ENCODE data around the gene TUBA4B. TPM values are rescaled to one million over a fixed set of nuclear protein-coding genes. Genes with fewer than 3 reads are reported as not detected.
"Not testable (repeated sequence)": the region's sequence is repeated elsewhere in the genome, so short reads cannot be mapped to it uniquely, and the experiment has no call there.

Gene TUBA4B
- total RNA-seq, 4 donors from 2014 or later, result not detected

DNA sequence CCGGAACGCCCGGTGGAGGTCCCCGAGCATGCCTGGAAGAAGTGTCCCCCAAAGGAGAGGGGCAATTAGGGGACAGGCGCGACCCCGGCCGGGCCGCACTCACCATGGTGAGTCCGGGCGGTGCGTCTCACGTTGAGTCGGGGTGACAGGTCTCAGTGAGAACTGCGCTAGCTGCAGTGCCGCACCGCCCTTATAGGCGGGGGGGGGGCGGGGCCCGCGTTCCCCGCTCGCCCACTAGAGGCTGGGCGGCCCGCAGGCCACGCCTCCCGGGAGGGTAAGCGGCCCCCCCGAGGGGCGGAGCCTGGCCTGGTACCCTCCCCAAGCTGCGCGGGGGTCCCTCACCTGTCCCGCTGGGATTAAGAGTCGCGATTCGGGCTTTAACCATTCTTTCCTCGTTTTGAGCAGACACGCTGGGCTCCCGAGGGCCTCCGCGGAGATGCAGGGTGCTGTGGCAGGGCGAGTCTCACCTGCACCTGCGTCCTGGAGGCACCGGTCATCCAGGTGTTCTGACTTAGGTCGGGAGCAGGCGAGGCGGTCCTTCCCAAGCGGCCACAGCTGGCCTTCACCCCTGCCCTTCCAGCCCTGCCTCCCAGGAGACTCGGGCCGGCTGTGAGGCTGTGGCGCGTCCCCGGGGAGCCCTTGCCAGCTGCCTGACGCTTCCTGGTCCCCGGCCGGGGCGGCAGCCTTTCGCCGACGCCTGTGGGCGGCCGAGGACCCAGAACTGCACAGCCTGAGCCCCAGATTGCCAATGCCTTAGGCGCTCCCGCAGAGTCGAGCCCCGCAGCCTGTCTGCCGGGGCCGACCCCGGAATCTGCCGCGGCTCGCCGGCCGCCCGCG is 928 bp downstream of the TUBA4B start, which contains the start of gene TUBA4A:
TUBA4A (minus strand) TSS at position 166 of the 837 bp plus-strand sequence; CDS start at position 106, 60 bp downstream.
- WGBS, 2 donors, result 0 to 3% methylated on average over 5 to 32 of the region's 76 CpGs
- intact Hi-C loops (cut with DNase I), result no loop called here
- no peaks in the 10 kb centered on the region for H3K27me3 ChIP-seq
- TF ChIP-seq, protein P1, sequence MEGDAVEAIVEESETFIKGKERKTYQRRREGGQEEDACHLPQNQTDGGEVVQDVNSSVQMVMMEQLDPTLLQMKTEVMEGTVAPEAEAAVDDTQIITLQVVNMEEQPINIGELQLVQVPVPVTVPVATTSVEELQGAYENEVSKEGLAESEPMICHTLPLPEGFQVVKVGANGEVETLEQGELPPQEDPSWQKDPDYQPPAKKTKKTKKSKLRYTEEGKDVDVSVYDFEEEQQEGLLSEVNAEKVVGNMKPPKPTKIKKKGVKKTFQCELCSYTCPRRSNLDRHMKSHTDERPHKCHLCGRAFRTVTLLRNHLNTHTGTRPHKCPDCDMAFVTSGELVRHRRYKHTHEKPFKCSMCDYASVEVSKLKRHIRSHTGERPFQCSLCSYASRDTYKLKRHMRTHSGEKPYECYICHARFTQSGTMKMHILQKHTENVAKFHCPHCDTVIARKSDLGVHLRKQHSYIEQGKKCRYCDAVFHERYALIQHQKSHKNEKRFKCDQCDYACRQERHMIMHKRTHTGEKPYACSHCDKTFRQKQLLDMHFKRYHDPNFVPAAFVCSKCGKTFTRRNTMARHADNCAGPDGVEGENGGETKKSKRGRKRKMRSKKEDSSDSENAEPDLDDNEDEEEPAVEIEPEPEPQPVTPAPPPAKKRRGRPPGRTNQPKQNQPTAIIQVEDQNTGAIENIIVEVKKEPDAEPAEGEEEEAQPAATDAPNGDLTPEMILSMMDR (IDR thresholded peaks at IDR 0.05), result peak in 2 of 6 experiments; percentile 6 to 20
- TF ChIP-seq POLR2A (IDR thresholded peaks at IDR 0.05), result peak; percentile 48 to 97
- no peaks in the 10 kb centered on the region for H3K36me3 ChIP-seq
- DNase-seq, result peak; percentile 88 to 89
- no peaks in the 10 kb centered on the region for H3K9me3 ChIP-seq
- peaks cover 28 to 43% of the 10 kb centered on the region in 2 donors for H3K4me1 ChIP-seq
- peak within 1 kb of the TSS; percentile 18 to 49 (median 25) for H3K27ac ChIP-seq
- peak within 1 kb of the TSS; percentile 24 to 62 (median 49) for H3K4me3 ChIP-seq (replicated peaks in 1 of 3)

- Histone ChIP-seq H3K4me1 (peaks cover 20 to 36% of the 10 kb centered on the region in 2 donors), H3K27ac (peak overlapping the region in 2 of 3 donors; percentile 18 to 49), H3K9me3 (no peaks in the 10 kb centered on the region), H3K36me3 (no peaks in the 10 kb centered on the region), H3K27me3 (no peaks in the 10 kb centered on the region), H3K4me3 (replicated peaks in 1 of 3) (peak overlapping the region; percentile 24 to 62 (median 49))
- no peak for DNase-seq
- intact Hi-C loops (cut with DNase I), result no loop called here
- no peak for TF ChIP-seq POLR2A (IDR thresholded peaks at IDR 0.05)
- 25 to 37% methylated on average over 8 to 9 of the region's 12 CpGs for WGBS, 2 donors
These were observed 1.7 kb downstream of the TUBA4B start for GRCh38 chr2:219254590-219255201.

DNA sequence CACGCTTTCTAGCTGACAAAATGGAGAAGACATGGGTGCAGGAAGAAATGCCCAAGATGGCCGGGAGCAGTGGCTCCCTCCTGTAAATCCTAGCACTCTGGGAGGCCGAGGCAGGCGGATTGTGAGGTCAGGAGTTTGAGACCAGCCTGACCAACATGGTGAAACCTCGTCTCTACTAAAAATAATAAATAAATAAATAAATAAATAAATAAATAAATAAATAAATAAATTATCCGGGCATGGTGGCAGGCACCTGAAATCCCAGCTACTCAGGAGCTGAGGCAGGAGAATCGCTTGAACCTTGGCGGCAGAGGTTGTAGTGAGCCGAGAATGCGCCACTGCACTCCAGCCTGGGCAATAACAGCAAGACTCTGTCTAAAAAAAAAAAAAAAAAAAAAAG is 5.9 kb downstream of the TUBA4B start:
- H3K36me3 ChIP-seq; H3K27ac ChIP-seq; H3K4me1 ChIP-seq; H3K4me3 ChIP-seq (replicated peaks in 1 of 3); intact Hi-C loops (cut with DNase I); H3K9me3 ChIP-seq; DNase-seq; H3K27me3 ChIP-seq: not testable (repeated sequence)
- WGBS, 2 donors, result 85 to 89% methylated on average over 10 of the region's 10 CpGs

DNA sequence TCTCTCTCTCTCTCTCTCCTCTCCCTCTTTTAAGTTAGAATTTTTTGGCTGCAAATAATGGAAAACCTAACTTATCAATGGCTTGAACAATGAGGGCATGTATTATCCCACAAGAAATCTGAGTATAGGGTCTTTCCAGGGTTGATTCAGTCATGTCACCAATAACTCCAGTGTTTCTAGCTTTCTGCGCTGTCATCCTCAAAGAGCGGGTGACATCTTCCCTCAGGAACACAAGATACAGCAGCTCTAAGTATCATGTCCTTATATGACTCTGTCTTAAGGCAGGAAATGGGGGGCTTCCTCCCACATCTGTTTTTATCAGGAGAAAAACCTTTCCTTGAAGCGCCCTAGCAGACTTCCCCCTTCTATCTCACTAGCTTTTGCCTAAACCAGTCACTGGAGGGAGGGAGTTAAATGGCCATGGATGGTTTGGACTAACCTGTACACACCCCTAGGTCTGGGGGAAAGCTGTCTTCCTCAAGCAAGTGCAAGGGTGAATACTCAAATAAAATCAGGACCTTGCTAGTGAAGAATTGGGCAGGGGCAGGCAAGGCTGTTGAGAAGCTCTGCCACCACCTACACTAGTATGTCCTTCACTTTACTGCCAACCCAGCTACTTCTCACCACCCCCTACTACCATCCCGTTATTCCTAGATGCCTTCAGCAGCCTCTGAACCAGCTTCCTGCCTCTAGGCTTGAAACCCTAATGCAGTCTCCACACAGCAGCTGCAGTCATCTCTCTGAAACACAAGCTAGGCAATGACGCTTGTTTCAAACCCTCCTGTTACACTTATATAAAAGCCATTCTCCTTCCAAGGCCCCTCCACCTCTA is 8.2 kb downstream of the TUBA4B start:
- no peak overlapping the region for H3K27ac ChIP-seq
- TF ChIP-seq, protein P1 (IDR thresholded peaks at IDR 0.05), result no peak
- TF ChIP-seq POLR2A (IDR thresholded peaks at IDR 0.05), result no peak
- H3K4me1 ChIP-seq, result no peaks in the 10 kb centered on the region
- H3K36me3 ChIP-seq, result no peaks in the 10 kb centered on the region
- no peak overlapping the region for H3K4me3 ChIP-seq (replicated peaks in 1 of 3)
- no peaks in the 10 kb centered on the region for H3K27me3 ChIP-seq
- WGBS, 2 donors, result 63 to 69% methylated on average over 5 of the region's 5 CpGs
- no peaks in the 10 kb centered on the region for H3K9me3 ChIP-seq
- DNase-seq, result no peak
- intact Hi-C loops (cut with DNase I), result no loop called here

DNA sequence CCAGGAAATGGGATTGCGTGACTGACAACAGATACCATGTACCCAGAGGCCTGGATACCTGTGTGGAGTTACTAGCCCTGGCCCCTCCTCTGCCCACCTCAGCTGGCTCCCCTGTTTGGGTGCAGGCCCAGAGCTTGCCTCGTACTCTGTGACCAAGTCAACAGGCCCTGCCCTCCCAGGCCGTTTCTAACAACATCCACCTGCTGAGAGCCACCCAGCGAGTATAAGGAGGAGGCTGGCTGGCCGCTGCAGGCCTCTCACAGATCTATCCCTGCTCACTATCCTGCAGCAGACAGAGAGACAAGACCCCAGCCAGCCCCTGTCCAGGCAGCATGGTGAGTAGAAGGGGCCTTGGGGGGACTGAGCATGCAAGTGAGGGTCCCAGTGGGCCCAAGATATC is 13.2 kb downstream of the TUBA4B start:
- intact Hi-C loops (cut with DNase I), result no loop called here
- H3K4me3 ChIP-seq (replicated peaks in 1 of 3), result no peak overlapping the region
- 48 to 49% methylated on average over 4 to 5 of the region's 5 CpGs for WGBS, 2 donors
- H3K4me1 ChIP-seq, result peaks cover 0 to 10% of the 10 kb centered on the region in 2 donors
- no peaks in the 10 kb centered on the region for H3K36me3 ChIP-seq
- no peak overlapping the region for H3K27ac ChIP-seq
- TF ChIP-seq POLR2A (IDR thresholded peaks at IDR 0.05), result no peak
- DNase-seq, result peak; percentile 64 to 67
- H3K9me3 ChIP-seq, result no peaks in the 10 kb centered on the region
- no peaks in the 10 kb centered on the region for H3K27me3 ChIP-seq

GRCh38 chr2:219266886-219267285 is 13.8 kb downstream of the TUBA4B start:
- H3K27me3 ChIP-seq, result no peaks in the 10 kb centered on the region
- intact Hi-C loops (cut with DNase I), result no loop called here
- 85 to 88% methylated on average over 1 of the region's 1 CpG for WGBS, 2 donors
- DNase-seq, result no peak
- peaks cover 0 to 10% of the 10 kb centered on the region in 2 donors for H3K4me1 ChIP-seq
- H3K27ac ChIP-seq, result no peak overlapping the region
- no peaks in the 10 kb centered on the region for H3K36me3 ChIP-seq
- TF ChIP-seq POLR2A (IDR thresholded peaks at IDR 0.05), result no peak
- TF ChIP-seq, protein P1 (IDR thresholded peaks at IDR 0.05), result no peak
- no peaks in the 10 kb centered on the region for H3K9me3 ChIP-seq
- H3K4me3 ChIP-seq (replicated peaks in 1 of 3), result no peak overlapping the region
